Stomach (tissue), 9 donors: ENCODE data around the gene INPP5A. TPM values are rescaled to one million over a fixed set of nuclear protein-coding genes. Genes with fewer than 3 reads are reported as not detected.
"Not testable (repeated sequence)": the region's sequence is repeated elsewhere in the genome, so short reads cannot be mapped to it uniquely, and the experiment has no call there.

Experiments
- DNase-seq, 2 donors: peaks; one replicate each; pipeline versions ENCODE4 v3.0.0 to v3.0.0-alpha.2; 2013 to 2019
- H3K27ac ChIP-seq, 5 donors: fragments of 200-600 bp in 4 of 5; sonication (generic) in 4 of 5; one replicate each; pipeline ENCODE4 v1.5.1; 2013 to 2019; ENCODE audit warnings: mild to moderate bottlenecking in 1 of 5, moderate library complexity in 1 of 5
- H3K27me3 ChIP-seq, 3 donors: fragments of 200-600 bp; sonication (generic); one replicate each; pipeline ENCODE4 v1.5.1; 2017 to 2019; ENCODE audit warnings: mixed run types in 1 of 3
- H3K36me3 ChIP-seq, 4 donors: fragments of 200-600 bp; sonication (generic); 1 replicate in 3 of 4; 2 replicates in 1 of 4; pipeline ENCODE4 v1.5.1; 2016 to 2019
- H3K4me1 ChIP-seq, 4 donors: fragments of 200-600 bp; sonication (generic); one replicate each; pipeline ENCODE4 v1.5.1; 2016 to 2019
- H3K4me3 ChIP-seq, 4 donors: fragments of 200-600 bp; sonication (generic) in 3 of 4; one replicate each; pipeline ENCODE4 v1.5.1; 2016 to 2019; ENCODE audit warnings: mild to moderate bottlenecking in 1 of 4
- H3K9me3 ChIP-seq, 4 donors: fragments of 200-600 bp; sonication (generic); one replicate each; pipeline ENCODE4 v1.5.1; 2016 to 2019
- CTCF ChIP-seq, 7 experiments: fragments of 450-650 bp in 4 of 7; fragments of 200-600 bp in 3 of 7; sonication (generic) in 3 of 7; IDR thresholded peaks; one replicate each; pipeline ENCODE4 v1.5.1; 2016 to 2019; ENCODE audit warnings: antibody characterized with exemption in 7 of 7, control low read depth in 2 of 7, mild to moderate bottlenecking in 1 of 7
- EP300 ChIP-seq: sonication (generic); formaldehyde crosslinking; IDR thresholded peaks from one replicate; pipeline ENCODE4 v1.6.1; 2017; ENCODE audit warnings: antibody characterized with exemption
- POLR2A ChIP-seq, 4 donors: fragments of 450-650 bp; IDR thresholded peaks; one replicate each; pipeline ENCODE4 v1.6.1; 2016; ENCODE audit warnings: antibody characterized with exemption in 4 of 4, control low read depth in 2 of 4, mild to moderate bottlenecking in 1 of 4, moderate library complexity in 1 of 4
- POLR2AphosphoS5 ChIP-seq, 3 donors: sonication (generic); formaldehyde crosslinking; IDR thresholded peaks; one replicate each; pipeline ENCODE4 v1.6.1; 2016; ENCODE audit warnings: antibody characterized with exemption in 3 of 3
- WGBS, 5 donors: extraction: QIAGEN DNeasy Blood & Tissue Kit in 3 of 5; methylation state at CpG; one replicate each; pipeline versions ENCODE4 v1.1.5 to v1.1.7; 2013 to 2018; 5-methylcytosine and 5-hydroxymethylcytosine counted together
- intact Hi-C: fragments of 100-400 bp; cut with DNase I; formaldehyde crosslinking; loops from one replicate; pipeline ENCODE4 v1.15.1; 2023; ENCODE audit warnings: low total_unique reads
- polyA plus RNA-seq, 3 donors: library from polyadenylated mRNA; stranded (reverse); fragments of 200-250 nt; gene quantifications; one replicate each; pipeline ENCODE4 v1.2.3, GENCODE V29; 2013
- total RNA-seq, 5 donors: library from RNA; depleted of rRNA; stranded (reverse); fragments of >200 nt; gene quantifications; one replicate each; pipeline versions ENCODE4 v1.1.0 to v1.2.3, GENCODE V29; 2014 to 2016
- donor health status: healthy with polysubstance abuse.
- donor health status: Bipolar disorder and iron deficiency.
- donor health status: healthy.

INPP5A gene
- total and polyA plus RNA-seq, 8 donors, result 17.2 to 72.3 (median 31.0) TPM

GRCh38 chr10:132770061-132771021, 232.8 kb downstream of the INPP5A start:
- no peak for DNase-seq
- 93 to 97% (median 95%) methylated on average over 36 to 45 of the region's 45 CpGs for WGBS, 5 donors
- Histone ChIP-seq H3K27ac (no peak overlapping the region), H3K9me3 (no peaks in the 10 kb centered on the region), H3K27me3 (no peaks in the 10 kb centered on the region), H3K36me3 (peaks cover 0 to 71% (median 51%) of the 10 kb centered on the region in 4 donors), H3K4me3 (no peak overlapping the region), H3K4me1 (peaks cover 3 to 14% (median 9%) of the 10 kb centered on the region in 4 donors)
- TF ChIP-seq EP300, result no peak
- TF ChIP-seq CTCF (IDR thresholded peaks at IDR 0.05), result no peak
- TF ChIP-seq POLR2AphosphoS5 (IDR thresholded peaks at IDR 0.05), result no peak
- no peak for TF ChIP-seq POLR2A (IDR thresholded peaks at IDR 0.05)
- intact Hi-C loops, result no loop called here

- H3K27ac ChIP-seq, intact Hi-C loops, H3K9me3 ChIP-seq, DNase-seq, H3K27me3 ChIP-seq, H3K4me3 ChIP-seq: not testable (repeated sequence)
- 94 to 98% (median 96%) methylated on average over 15 to 18 of the region's 25 CpGs for WGBS, 5 donors
- Histone ChIP-seq H3K36me3 (peaks cover 0 to 75% (median 53%) of the 10 kb centered on the region in 4 donors), H3K4me1 (peaks cover 6 to 24% (median 16%) of the 10 kb centered on the region in 4 donors)
These were observed 235.2 kb downstream of the INPP5A start for GRCh38 chr10:132772816-132773215.

- peaks cover 0 to 74% (median 50%) of the 10 kb centered on the region in 4 donors for H3K36me3 ChIP-seq
- DNase-seq, result peak; percentile 52 to 84
- WGBS, 5 donors, result 31 to 60% (median 48%) methylated on average over 14 to 29 of the region's 29 CpGs
- TF ChIP-seq POLR2A (IDR thresholded peaks at IDR 0.05) (no peak), POLR2AphosphoS5 (IDR thresholded peaks at IDR 0.05) (no peak), EP300 (no peak), CTCF (IDR thresholded peaks at IDR 0.05) (no peak)
- H3K27me3 ChIP-seq, result no peaks in the 10 kb centered on the region
- peak overlapping the region; percentile 48 to 86 (median 77) for H3K27ac ChIP-seq
- no peak overlapping the region for H3K4me3 ChIP-seq
- H3K4me1 ChIP-seq, result peaks cover 6 to 24% (median 16%) of the 10 kb centered on the region in 4 donors
- intact Hi-C loops, result no loop called here
- H3K9me3 ChIP-seq, result no peaks in the 10 kb centered on the region
These were observed 236.8 kb downstream of the INPP5A start for GRCh38 chr10:132774181-132774901.

- WGBS, 5 donors, result 33 to 71% (median 38%) methylated on average over 17 to 22 of the region's 22 CpGs
- DNase-seq, result peak; percentile 95 to 96
- no peaks in the 10 kb centered on the region for H3K27me3 ChIP-seq
- peaks cover 0 to 74% (median 51%) of the 10 kb centered on the region in 4 donors for H3K36me3 ChIP-seq
- H3K27ac ChIP-seq, result peak overlapping the region; percentile 26 to 86 (median 78)
- H3K9me3 ChIP-seq, result no peaks in the 10 kb centered on the region
- peaks cover 6 to 24% (median 16%) of the 10 kb centered on the region in 4 donors for H3K4me1 ChIP-seq
- intact Hi-C loops, result no loop called here
- H3K4me3 ChIP-seq, result no peak overlapping the region
- TF ChIP-seq EP300, result no peak
- TF ChIP-seq POLR2AphosphoS5 (IDR thresholded peaks at IDR 0.05), result peak in 2 of 3 donors; percentile 69 to 71
- no peak for TF ChIP-seq POLR2A (IDR thresholded peaks at IDR 0.05)
These were observed 237.6 kb downstream of the INPP5A start for GRCh38 chr10:132774902-132775863.
